ENCODE data around the gene RTL5.

- TF ChIP-seq CTCF (conservative IDR thresholded peaks at IDR 0.05; ENCODE audit: low read depth, low read length) (no peak), EZH2 (IDR thresholded peaks at IDR 0.05; ENCODE audit: borderline replicate concordance, low read depth, low read length, poor library complexity, severe bottlenecking) (no peak)
These were observed 29.0 kb downstream of the RTL5 start for GRCh38 chrX:72102760-72103159.

Measured in A673 (cell line).